Astrocyte (in vitro differentiated cells and primary cell): ENCODE results near the gene RHOT1. TPM values are rescaled to one million over a fixed set of nuclear protein-coding genes. Genes with fewer than 3 reads are reported as not detected.
"Not testable (repeated sequence)": the region's sequence is repeated elsewhere in the genome, so short reads cannot be mapped to it uniquely, and the experiment has no call there.

Experiments used
- DNase-seq: peaks from one replicate; pipeline ENCODE4 v3.0.0-alpha.2; 2010; ENCODE audit warnings: low read depth
- FAIRE-seq: peaks from 2 replicates; lab custom pipeline; 2011; peaks lifted over from hg19 to GRCh38; lab: Jason Lieb, UNC
- H2AFZ ChIP-seq: 2 replicates; pipeline ENCODE4 v1.6.0; 2012; ENCODE audit warnings: low read depth, low read length, inconsistent platforms
- H3K27ac ChIP-seq: 2 replicates; pipeline ENCODE4 v1.5.1; 2011; ENCODE audit warnings: low read depth, low read length, inconsistent platforms
- H3K27me3 ChIP-seq: 2 replicates; pipeline ENCODE4 v1.6.0; 2011; ENCODE audit warnings: low read length, inconsistent platforms; ENCODE audit not compliant: insufficient read depth
- H3K36me3 ChIP-seq: 2 replicates; pipeline ENCODE4 v1.5.1; 2011; ENCODE audit warnings: low read length, inconsistent platforms; ENCODE audit not compliant: insufficient read depth
- H3K4me1 ChIP-seq: 2 replicates; pipeline ENCODE4 v1.5.1; 2011; ENCODE audit warnings: low read length, inconsistent platforms; ENCODE audit not compliant: insufficient read depth
- H3K4me2 ChIP-seq: 2 replicates; pipeline ENCODE4 v1.6.0; 2012; ENCODE audit warnings: low read length, inconsistent platforms
- H3K4me3 ChIP-seq: 2 replicates; pipeline ENCODE4 v1.5.1; 2011; ENCODE audit warnings: low read depth, mild to moderate bottlenecking, low read length, inconsistent platforms; ENCODE audit not compliant: insufficient read depth
- H3K79me2 ChIP-seq: 2 replicates; pipeline ENCODE4 v1.6.0; 2012; ENCODE audit warnings: mild to moderate bottlenecking, low read length, inconsistent platforms; ENCODE audit not compliant: insufficient read depth
- H3K9ac ChIP-seq: 2 replicates; pipeline ENCODE4 v1.6.0; 2012; ENCODE audit warnings: mild to moderate bottlenecking, low read length, inconsistent platforms
- H3K9me3 ChIP-seq: 2 replicates; pipeline ENCODE4 v1.5.1; 2012; ENCODE audit warnings: low read depth, mild to moderate bottlenecking, low read length, inconsistent platforms; ENCODE audit not compliant: insufficient read depth
- H4K20me1 ChIP-seq: 2 replicates; pipeline ENCODE4 v1.6.0; 2012; ENCODE audit warnings: low read length, inconsistent platforms; ENCODE audit not compliant: insufficient read depth
- H3K27ac Mint-ChIP-seq: one replicate; pipeline ENCODE4 v1.8.0; 2021; ENCODE audit warnings: mild to moderate bottlenecking, mixed read lengths; ENCODE audit not compliant: unreplicated experiment
- H3K27me3 Mint-ChIP-seq: one replicate; pipeline ENCODE4 v1.8.0; 2021; ENCODE audit warnings: low read depth, mixed read lengths; ENCODE audit not compliant: unreplicated experiment
- H3K36me3 Mint-ChIP-seq: one replicate; pipeline ENCODE4 v1.8.0; 2021; ENCODE audit warnings: low read depth, mixed read lengths; ENCODE audit not compliant: unreplicated experiment
- H3K4me1 Mint-ChIP-seq: one replicate; pipeline ENCODE4 v1.8.0; 2021; ENCODE audit warnings: low read depth, mixed read lengths; ENCODE audit not compliant: unreplicated experiment
- H3K4me3 Mint-ChIP-seq: one replicate; pipeline ENCODE4 v1.8.0; 2021; ENCODE audit warnings: mild to moderate bottlenecking, moderate library complexity, mixed read lengths; ENCODE audit not compliant: unreplicated experiment
- H3K9me3 Mint-ChIP-seq: one replicate; pipeline ENCODE4 v1.8.0; 2021; ENCODE audit warnings: mild to moderate bottlenecking, mixed read lengths; ENCODE audit not compliant: unreplicated experiment
- CTCF ChIP-seq: IDR thresholded peaks from 2 replicates; pipeline ENCODE4 v1.5.1; 2011; ENCODE audit warnings: low read depth, mild to moderate bottlenecking, inconsistent platforms, low read length, moderate library complexity; ENCODE audit not compliant: insufficient read depth
- EZH2 ChIP-seq: IDR thresholded peaks from 2 replicates; pipeline ENCODE4 v1.6.1; 2012; ENCODE audit warnings: mild to moderate bottlenecking, low read length, inconsistent platforms; ENCODE audit not compliant: insufficient read depth
- total RNA-seq: library from RNA; stranded (reverse); gene quantifications from 2 replicates; pipeline ENCODE4 v1.2.1, GENCODE V29; 2021

Gene RHOT1
- total RNA-seq, 1 donor from 2014 or later, result 20.9 TPM

DNA sequence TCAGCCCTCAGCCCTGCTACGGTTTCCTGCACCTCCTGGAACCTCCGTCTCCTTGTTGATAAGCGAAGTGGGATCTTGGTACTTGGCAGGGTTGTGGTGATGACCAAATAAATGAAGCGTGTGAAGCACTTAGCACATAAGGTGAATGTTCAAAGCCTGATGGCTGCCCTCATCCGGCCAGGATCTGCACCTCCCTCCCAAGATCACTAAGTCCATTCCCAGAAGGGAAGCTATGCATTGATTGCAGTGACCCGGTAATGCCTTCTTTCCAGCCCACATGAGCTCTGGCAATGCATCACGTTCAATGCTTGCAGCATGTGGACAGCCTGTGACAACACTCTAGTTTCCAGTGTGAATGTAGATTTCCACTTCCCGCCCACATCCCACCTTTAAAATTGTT, 24.9 kb upstream of the RHOT1 start:
- Histone ChIP-seq H3K79me2 (no peaks in the 10 kb centered on the region), H3K4me3 (no peak overlapping the region), H3K4me1 (no peaks in the 10 kb centered on the region), H3K27ac (no peak overlapping the region), H3K9ac (no peak overlapping the region), H4K20me1 (no peaks in the 10 kb centered on the region), H3K27me3 (peaks cover 19% of the 10 kb centered on the region), H3K9me3 (no peaks in the 10 kb centered on the region), H3K4me2 (no peak overlapping the region), H3K36me3 (no peaks in the 10 kb centered on the region), H2AFZ (no peak overlapping the region)
- Mint-ChIP-seq H3K4me3 (no peak overlapping the region), H3K27ac (no peak overlapping the region), H3K36me3 (no peaks in the 10 kb centered on the region), H3K27me3 (peaks cover 19% of the 10 kb centered on the region), H3K4me1 (no peaks in the 10 kb centered on the region), H3K9me3 (peaks cover 2% of the 10 kb centered on the region)
- no peak for DNase-seq
- TF ChIP-seq EZH2 (no peak), CTCF (no peak)
- FAIRE-seq, result no peak

DNA sequence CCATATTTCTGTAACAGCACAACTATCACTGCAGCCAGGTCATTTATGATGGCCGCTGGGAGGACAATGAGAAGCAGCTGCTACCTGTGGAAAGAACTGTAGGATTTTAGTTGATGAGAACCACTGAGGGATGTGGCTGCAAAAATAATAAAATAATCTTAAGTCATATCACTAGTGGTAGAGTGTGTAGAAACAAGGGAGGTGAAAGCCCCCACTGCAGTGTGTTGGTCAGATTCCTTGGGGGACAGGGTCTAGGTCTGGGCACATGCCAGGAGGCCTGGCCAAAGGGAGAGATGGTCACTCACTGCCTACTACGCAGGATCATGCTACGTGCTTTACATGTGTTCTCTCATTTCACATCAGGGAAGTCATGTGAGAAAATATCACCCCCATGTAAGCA, 24.2 kb upstream of the RHOT1 start:
- peaks cover 19% of the 10 kb centered on the region for H3K27me3 Mint-ChIP-seq
- not testable (repeated sequence) for H3K27ac ChIP-seq, H3K4me2 ChIP-seq, H3K36me3 ChIP-seq, H3K9ac ChIP-seq, H3K27ac Mint-ChIP-seq, H3K4me3 ChIP-seq, H3K4me1 ChIP-seq, DNase-seq, H4K20me1 ChIP-seq, H3K4me3 Mint-ChIP-seq, H3K9me3 Mint-ChIP-seq, H2AFZ ChIP-seq, FAIRE-seq, H3K4me1 Mint-ChIP-seq, H3K79me2 ChIP-seq, H3K36me3 Mint-ChIP-seq, H3K9me3 ChIP-seq
- H3K27me3 ChIP-seq, result peaks cover 19% of the 10 kb centered on the region

DNA sequence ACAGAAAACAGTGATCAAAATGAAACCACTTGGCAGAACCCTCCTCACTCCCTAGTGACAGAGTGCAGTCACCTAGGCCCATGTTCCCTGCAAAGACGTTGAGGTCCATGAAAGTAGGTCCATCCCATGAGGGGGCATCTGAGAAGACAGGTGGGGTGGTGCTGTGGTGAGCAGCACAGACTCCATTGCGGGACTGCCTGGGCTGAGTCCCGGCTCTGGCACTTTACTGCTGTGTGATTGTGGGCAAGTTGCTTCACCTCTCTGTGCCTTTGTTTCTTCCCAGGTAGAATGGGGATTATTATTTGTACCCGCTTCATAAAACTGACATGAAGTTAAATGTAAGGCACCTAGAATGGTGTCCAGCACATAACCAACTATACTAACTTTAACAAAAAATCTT, 23.5 kb upstream of the RHOT1 start:
- H3K9me3 ChIP-seq, result no peaks in the 10 kb centered on the region
- H3K4me1 ChIP-seq, result no peaks in the 10 kb centered on the region
- no peaks in the 10 kb centered on the region for H3K36me3 ChIP-seq
- no peak overlapping the region for H3K27ac Mint-ChIP-seq
- no peak overlapping the region for H3K9ac ChIP-seq
- H3K4me3 ChIP-seq, result no peak overlapping the region
- DNase-seq (no peak), FAIRE-seq (no peak)
- no peaks in the 10 kb centered on the region for H4K20me1 ChIP-seq
- H3K36me3 Mint-ChIP-seq, result no peaks in the 10 kb centered on the region
- peaks cover 2% of the 10 kb centered on the region for H3K9me3 Mint-ChIP-seq
- no peak overlapping the region for H3K4me2 ChIP-seq
- H2AFZ ChIP-seq, result no peak overlapping the region
- no peak overlapping the region for H3K4me3 Mint-ChIP-seq
- TF ChIP-seq EZH2, result no peak
- TF ChIP-seq CTCF, result no peak
- H3K27ac ChIP-seq, result no peak overlapping the region
- no peaks in the 10 kb centered on the region for H3K4me1 Mint-ChIP-seq
- peaks cover 19% of the 10 kb centered on the region for H3K27me3 ChIP-seq
- H3K27me3 Mint-ChIP-seq, result peaks cover 19% of the 10 kb centered on the region
- no peaks in the 10 kb centered on the region for H3K79me2 ChIP-seq
